HEK293 (cell line): Measurements from ENCODE around the gene ACP1.

Source experiments
- ZNF626 ChIP-seq: fragments of 450-650 bp; sonication (Bioruptor Pico); formaldehyde crosslinking; IDR thresholded peaks from 2 replicates; pipeline ENCODE4 v1.5.1; 2018; ENCODE audit warnings: missing biosample characterization, missing genetic modification characterization, inconsistent platforms
- ZNF701 ChIP-seq: fragments of 450-650 bp; formaldehyde crosslinking; IDR thresholded peaks from 2 replicates; pipeline ENCODE4 v1.5.1; 2016; ENCODE audit warnings: missing biosample characterization, missing genetic modification characterization
- TF ChIP-seq, protein P1 (sequence below): fragments of 450-650 bp; formaldehyde crosslinking; IDR thresholded peaks from 2 replicates; pipeline ENCODE4 v1.5.1; 2016; ENCODE audit warnings: missing biosample characterization, missing genetic modification characterization
- TF ChIP-seq, protein P2 (sequence below): fragments of 450-650 bp; formaldehyde crosslinking; IDR thresholded peaks from 2 replicates; pipeline ENCODE4 v1.5.1; 2016; ENCODE audit warnings: missing biosample characterization, missing genetic modification characterization, low read depth

DNA sequence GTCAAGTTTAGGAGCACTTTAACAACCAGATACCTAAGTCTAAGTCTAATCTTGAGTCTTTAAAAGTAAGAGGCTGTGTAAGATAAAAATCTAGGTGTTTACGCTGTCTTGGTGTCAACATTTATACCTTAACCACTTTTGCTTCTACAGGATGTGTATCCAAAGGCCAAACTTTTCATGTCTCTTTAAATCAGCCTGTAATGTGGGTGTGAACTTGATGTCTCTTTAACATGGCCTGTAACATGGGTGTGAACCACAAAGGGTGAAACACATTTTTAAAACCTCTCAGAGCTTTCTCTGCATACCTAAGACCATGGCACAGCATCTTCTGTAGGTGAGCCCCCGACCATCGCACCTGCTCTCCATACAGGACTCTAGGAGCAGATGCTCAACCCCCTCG lies 41.3 kb upstream of the ACP1 start:
- TF ChIP-seq ZNF626 (tag by site-specific recombination) (no peak), ZNF701 (tag by site-specific recombination) (no peak)
- TF ChIP-seq, protein P1, sequence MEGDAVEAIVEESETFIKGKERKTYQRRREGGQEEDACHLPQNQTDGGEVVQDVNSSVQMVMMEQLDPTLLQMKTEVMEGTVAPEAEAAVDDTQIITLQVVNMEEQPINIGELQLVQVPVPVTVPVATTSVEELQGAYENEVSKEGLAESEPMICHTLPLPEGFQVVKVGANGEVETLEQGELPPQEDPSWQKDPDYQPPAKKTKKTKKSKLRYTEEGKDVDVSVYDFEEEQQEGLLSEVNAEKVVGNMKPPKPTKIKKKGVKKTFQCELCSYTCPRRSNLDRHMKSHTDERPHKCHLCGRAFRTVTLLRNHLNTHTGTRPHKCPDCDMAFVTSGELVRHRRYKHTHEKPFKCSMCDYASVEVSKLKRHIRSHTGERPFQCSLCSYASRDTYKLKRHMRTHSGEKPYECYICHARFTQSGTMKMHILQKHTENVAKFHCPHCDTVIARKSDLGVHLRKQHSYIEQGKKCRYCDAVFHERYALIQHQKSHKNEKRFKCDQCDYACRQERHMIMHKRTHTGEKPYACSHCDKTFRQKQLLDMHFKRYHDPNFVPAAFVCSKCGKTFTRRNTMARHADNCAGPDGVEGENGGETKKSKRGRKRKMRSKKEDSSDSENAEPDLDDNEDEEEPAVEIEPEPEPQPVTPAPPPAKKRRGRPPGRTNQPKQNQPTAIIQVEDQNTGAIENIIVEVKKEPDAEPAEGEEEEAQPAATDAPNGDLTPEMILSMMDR: no peak
- TF ChIP-seq, protein P2, sequence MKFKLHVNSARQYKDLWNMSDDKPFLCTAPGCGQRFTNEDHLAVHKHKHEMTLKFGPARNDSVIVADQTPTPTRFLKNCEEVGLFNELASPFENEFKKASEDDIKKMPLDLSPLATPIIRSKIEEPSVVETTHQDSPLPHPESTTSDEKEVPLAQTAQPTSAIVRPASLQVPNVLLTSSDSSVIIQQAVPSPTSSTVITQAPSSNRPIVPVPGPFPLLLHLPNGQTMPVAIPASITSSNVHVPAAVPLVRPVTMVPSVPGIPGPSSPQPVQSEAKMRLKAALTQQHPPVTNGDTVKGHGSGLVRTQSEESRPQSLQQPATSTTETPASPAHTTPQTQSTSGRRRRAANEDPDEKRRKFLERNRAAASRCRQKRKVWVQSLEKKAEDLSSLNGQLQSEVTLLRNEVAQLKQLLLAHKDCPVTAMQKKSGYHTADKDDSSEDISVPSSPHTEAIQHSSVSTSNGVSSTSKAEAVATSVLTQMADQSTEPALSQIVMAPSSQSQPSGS (tag by site-specific recombination): no peak
